ENCODE measurements around the gene NTHL1. TPM values are rescaled to one million over a fixed set of nuclear protein-coding genes. Genes with fewer than 3 reads are reported as not detected.

The NTHL1 gene
- total and polyA plus RNA-seq, 2 of the 13 experiments (the other 11 are each of a cell fraction or from before 2014, with no cell fraction given) = 47.5 to 64.9 TPM

- TF ChIP-seq, protein P1, sequence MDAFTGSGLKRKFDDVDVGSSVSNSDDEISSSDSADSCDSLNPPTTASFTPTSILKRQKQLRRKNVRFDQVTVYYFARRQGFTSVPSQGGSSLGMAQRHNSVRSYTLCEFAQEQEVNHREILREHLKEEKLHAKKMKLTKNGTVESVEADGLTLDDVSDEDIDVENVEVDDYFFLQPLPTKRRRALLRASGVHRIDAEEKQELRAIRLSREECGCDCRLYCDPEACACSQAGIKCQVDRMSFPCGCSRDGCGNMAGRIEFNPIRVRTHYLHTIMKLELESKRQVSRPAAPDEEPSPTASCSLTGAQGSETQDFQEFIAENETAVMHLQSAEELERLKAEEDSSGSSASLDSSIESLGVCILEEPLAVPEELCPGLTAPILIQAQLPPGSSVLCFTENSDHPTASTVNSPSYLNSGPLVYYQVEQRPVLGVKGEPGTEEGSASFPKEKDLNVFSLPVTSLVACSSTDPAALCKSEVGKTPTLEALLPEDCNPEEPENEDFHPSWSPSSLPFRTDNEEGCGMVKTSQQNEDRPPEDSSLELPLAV (CRISPR knock-in tag; conservative IDR thresholded peaks at IDR 0.05; ENCODE audit: low read depth) = no peak
- TF ChIP-seq ZNF326 (CRISPR knock-in tag; IDR thresholded peaks at IDR 0.05; ENCODE audit: borderline replicate concordance) (no peak), ZNF20 (CRISPR knock-in tag; IDR thresholded peaks at IDR 0.05) (no peak), ZFP36L1 (CRISPR knock-in tag; IDR thresholded peaks at IDR 0.05) (peak; percentile 84; the same call in 1 of the 2 replicates), HMGA1 (CRISPR knock-in tag; conservative IDR thresholded peaks at IDR 0.05) (no peak), RCOR2 (CRISPR knock-in tag; IDR thresholded peaks at IDR 0.05) (peak; percentile 57; the same call in 1 of the 2 replicates), BRD4 (CRISPR knock-in tag; IDR thresholded peaks at IDR 0.05) (no peak; the same call in 1 of the 2 replicates), NFE2L1 (CRISPR knock-in tag; IDR thresholded peaks at IDR 0.05; ENCODE audit: borderline replicate concordance) (no peak), ZNF225 (CRISPR knock-in tag; IDR thresholded peaks at IDR 0.05) (no peak), ZNF317 (CRISPR knock-in tag; IDR thresholded peaks at IDR 0.05) (no peak; the same call in 1 of the 2 replicates), ZNF549 (CRISPR knock-in tag; IDR thresholded peaks at IDR 0.05) (no peak), ZIK1 (CRISPR knock-in tag; IDR thresholded peaks at IDR 0.05; ENCODE audit: borderline replicate concordance, low read depth) (peak; percentile 26; the same call in 1 of the 2 replicates), POLR2AphosphoS2 (IDR thresholded peaks at IDR 0.05; ENCODE audit: low read depth, low read length) (no peak), ZNF207 (IDR thresholded peaks at IDR 0.05; ENCODE audit: borderline replicate concordance) (no peak), NR1H2 (CRISPR knock-in tag; IDR thresholded peaks at IDR 0.05; ENCODE audit: borderline replicate concordance, low read depth) (no peak), ARNT2 (CRISPR knock-in tag; IDR thresholded peaks at IDR 0.05; ENCODE audit: low read depth) (0 out of 2 replicates have a peak, but pooled peaks have one; percentile 51), JUN (CRISPR knock-in tag; IDR thresholded peaks at IDR 0.05) (no peak), GATAD1 (CRISPR knock-in tag; IDR thresholded peaks at IDR 0.05) (no peak), FOXM1 (CRISPR knock-in tag; IDR thresholded peaks at IDR 0.05) (no peak), ZNF121 (CRISPR knock-in tag; IDR thresholded peaks at IDR 0.05) (no peak), MXD4 (CRISPR knock-in tag; IDR thresholded peaks at IDR 0.05) (peak; percentile 31; the same call in 1 of the 2 replicates), AGO2 (optimal IDR thresholded peaks at IDR 0.05; ENCODE audit: low read depth, low read length) (peak; percentile 85), STAT5B (CRISPR knock-in tag; IDR thresholded peaks at IDR 0.05) (no peak), NRL (CRISPR knock-in tag; IDR thresholded peaks at IDR 0.05; ENCODE audit: borderline replicate concordance) (no peak), PHF5A (CRISPR knock-in tag; IDR thresholded peaks at IDR 0.05; ENCODE audit: low read depth, unreplicated experiment) (peak; percentile 87), NPAS2 (CRISPR knock-in tag; IDR thresholded peaks at IDR 0.05; ENCODE audit: borderline replicate concordance) (no peak), ATM (IDR thresholded peaks at IDR 0.05; ENCODE audit: borderline replicate concordance) (no peak), SATB2 (CRISPR knock-in tag; IDR thresholded peaks at IDR 0.05) (no peak), TOPORS (CRISPR knock-in tag; IDR thresholded peaks at IDR 0.05) (0 out of 2 replicates have a peak, but pooled peaks have one; percentile 52)
- TF ChIP-seq, protein P2, sequence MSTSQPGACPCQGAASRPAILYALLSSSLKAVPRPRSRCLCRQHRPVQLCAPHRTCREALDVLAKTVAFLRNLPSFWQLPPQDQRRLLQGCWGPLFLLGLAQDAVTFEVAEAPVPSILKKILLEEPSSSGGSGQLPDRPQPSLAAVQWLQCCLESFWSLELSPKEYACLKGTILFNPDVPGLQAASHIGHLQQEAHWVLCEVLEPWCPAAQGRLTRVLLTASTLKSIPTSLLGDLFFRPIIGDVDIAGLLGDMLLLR (CRISPR knock-in tag; IDR thresholded peaks at IDR 0.05) = 0 out of 2 replicates have a peak, but pooled peaks have one; percentile 27
- TF ChIP-seq, protein P3, sequence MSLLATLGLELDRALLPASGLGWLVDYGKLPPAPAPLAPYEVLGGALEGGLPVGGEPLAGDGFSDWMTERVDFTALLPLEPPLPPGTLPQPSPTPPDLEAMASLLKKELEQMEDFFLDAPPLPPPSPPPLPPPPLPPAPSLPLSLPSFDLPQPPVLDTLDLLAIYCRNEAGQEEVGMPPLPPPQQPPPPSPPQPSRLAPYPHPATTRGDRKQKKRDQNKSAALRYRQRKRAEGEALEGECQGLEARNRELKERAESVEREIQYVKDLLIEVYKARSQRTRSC (CRISPR knock-in tag; IDR thresholded peaks at IDR 0.05; ENCODE audit: low read depth) = no peak
Observed at GRCh38 chr16:2039274-2040031, 8.2 kb downstream of the NTHL1 start (continued).
